OCI-LY7 (cell line): ENCODE results near the gene SPTLC2. TPM values are rescaled to one million over a fixed set of nuclear protein-coding genes. Genes with fewer than 3 reads are reported as not detected.

Experiments used
- BruUV-seq: library from RNA; stranded (reverse); fragments of 400-500 nt; replicated peaks from 2 replicates; lab custom pipeline; 2021; lab: Mats Ljungman, UMichigan
- CTCF ChIA-PET: fragments of 300-600 bp; sonication (Branson Sonifier 250); formaldehyde crosslinking; loops from one replicate; lab custom pipeline; 2022; ENCODE audit warnings: antibody characterized with exemption; ENCODE audit not compliant: unreplicated experiment; lab: Charles Lee
- POLR2A ChIA-PET: fragments of 300-600 bp; sonication (Branson Sonifier 250); formaldehyde crosslinking; loops from one replicate; lab custom pipeline; 2022; ENCODE audit warnings: antibody characterized with exemption; lab: Charles Lee
- DNase-seq: peaks from one replicate; pipeline ENCODE4 v3.0.0-alpha.2; 2015; ENCODE audit warnings: low spot score
- H2AFZ ChIP-seq: fragments of 200-600 bp; sonication (generic), shearing (Covaris generic); 2 replicates; pipeline ENCODE4 v1.6.1; 2014; ENCODE audit warnings: mild to moderate bottlenecking, antibody characterized with exemption, low read length, moderate library complexity
- H3K27ac ChIP-seq: fragments of 200-600 bp; sonication (generic); 2 replicates; pipeline ENCODE4 v1.5.1; 2014; ENCODE audit warnings: mixed run types, low read depth, mild to moderate bottlenecking, moderate library complexity, low read length, inconsistent platforms; ENCODE audit not compliant: poor library complexity, severe bottlenecking
- H3K36me3 ChIP-seq: fragments of 200-600 bp; sonication (generic); 2 replicates; pipeline ENCODE4 v1.6.1; 2014; ENCODE audit warnings: mild to moderate bottlenecking, antibody characterized with exemption, low read length, moderate library complexity, mixed read lengths; ENCODE audit not compliant: insufficient read depth
- H3K4me1 ChIP-seq: fragments of 200-600 bp; sonication (generic); 2 replicates; pipeline ENCODE4 v1.5.1; 2014; ENCODE audit warnings: mild to moderate bottlenecking, low read length; ENCODE audit not compliant: insufficient read depth, poor library complexity, severe bottlenecking
- H3K4me2 ChIP-seq: fragments of 200-600 bp; sonication (generic); 2 replicates; pipeline ENCODE4 v1.6.1; 2014; ENCODE audit warnings: mild to moderate bottlenecking, low read length
- H3K4me3 ChIP-seq: fragments of 200-600 bp; sonication (generic); 2 replicates; pipeline ENCODE4 v1.5.1; 2014; ENCODE audit warnings: mild to moderate bottlenecking, low read depth, low read length; ENCODE audit not compliant: poor library complexity, severe bottlenecking
- H3K79me2 ChIP-seq: fragments of 200-600 bp; sonication (generic); 2 replicates; pipeline ENCODE4 v1.6.1; 2016; ENCODE audit warnings: low read depth, mild to moderate bottlenecking, low read length, moderate library complexity, mixed read lengths; ENCODE audit not compliant: insufficient read depth
- H3K9me2 ChIP-seq: fragments of 200-600 bp; sonication (generic); 2 replicates; pipeline ENCODE4 v1.6.1; 2016; ENCODE audit warnings: mild to moderate bottlenecking, low read length, mixed read lengths; ENCODE audit not compliant: insufficient read depth
- H3K9me3 ChIP-seq: fragments of 200-600 bp; sonication (generic); 2 replicates; pipeline ENCODE4 v1.6.1; 2014; ENCODE audit warnings: mild to moderate bottlenecking, mixed run types, low read length, mixed read lengths
- H4K20me1 ChIP-seq: fragments of 200-600 bp; sonication (generic); 2 replicates; pipeline ENCODE4 v1.6.1; 2014; ENCODE audit warnings: mild to moderate bottlenecking, antibody characterized with exemption, low read length, moderate library complexity, mixed read lengths; ENCODE audit not compliant: insufficient read depth
- CTCF ChIP-seq: fragments of 200-600 bp; sonication (generic); conservative IDR thresholded peaks from 2 replicates; pipeline ENCODE4 v1.5.1; 2014; ENCODE audit warnings: mild to moderate bottlenecking, antibody characterized with exemption, low read length, moderate library complexity, mixed read lengths
- EZH2phosphoT487 ChIP-seq: fragments of 200-600 bp; sonication (generic); IDR thresholded peaks from 2 replicates; pipeline ENCODE4 v1.6.1; 2018; ENCODE audit warnings: low read depth, borderline replicate concordance, mild to moderate bottlenecking, mixed run types, antibody characterized with exemption, low read length, moderate library complexity, mixed read lengths
- intact Hi-C: fragments of 100-400 bp; cut with micrococcal nuclease; formaldehyde crosslinking; loops from one replicate; pipeline ENCODE4 v1.10.0; 2022; ENCODE audit not compliant: unreplicated experiment
- total RNA-seq, 2 experiments: library from RNA; depleted of rRNA in 1 of 2; stranded (reverse); fragments of >200 nt in 1 of 2; shearing (Covaris generic) in 1 of 2; gene quantifications; 2 replicates each; pipeline ENCODE4 v1.2.3, GENCODE V29; 2014 to 2022

SPTLC2 gene
- total RNA-seq, 2 experiments from 2014 or later, result 14.7 to 45.1 TPM

- TF ChIP-seq CTCF, result no peak
- no peak for TF ChIP-seq EZH2phosphoT487
- H3K4me3 ChIP-seq, result no peak overlapping the region
- H3K36me3 ChIP-seq, result no peaks in the 10 kb centered on the region
- POLR2A ChIA-PET, result interaction anchor here (0.6 to 1.5 kb wide), 4 partner anchors 17 to 407 kb away, joined by 3 to 8 read pairs (median 5); no protein-coding TSS in a partner anchor
- intact Hi-C loops, result no loop called here
- no peaks in the 10 kb centered on the region for H4K20me1 ChIP-seq
- no peak overlapping the region for H3K27ac ChIP-seq
- no peaks in the 10 kb centered on the region for H3K9me2 ChIP-seq
- H3K79me2 ChIP-seq, result no peaks in the 10 kb centered on the region
- no peaks in the 10 kb centered on the region for H3K4me1 ChIP-seq
- BruUV-seq, result no TSS peak
- H2AFZ ChIP-seq, result no peak overlapping the region
- CTCF ChIA-PET, result no interaction called here
- H3K4me2 ChIP-seq, result no peak overlapping the region
- no peak for DNase-seq
- no peaks in the 10 kb centered on the region for H3K9me3 ChIP-seq
Observed at GRCh38 chr14:77648520-77649200, 32.2 kb upstream of the SPTLC2 start.

- H3K27ac ChIP-seq, result no peak overlapping the region
- POLR2A ChIA-PET, result interaction anchor here (0.5 to 1.5 kb wide), 5 partner anchors 16 to 406 kb away, joined by 3 to 8 read pairs (median 4); no protein-coding TSS in a partner anchor
- no peaks in the 10 kb centered on the region for H3K9me2 ChIP-seq
- BruUV-seq, result no TSS peak
- no peaks in the 10 kb centered on the region for H3K9me3 ChIP-seq
- intact Hi-C loops, result no loop called here
- H3K4me3 ChIP-seq, result no peak overlapping the region
- no peak for DNase-seq
- H3K4me2 ChIP-seq, result no peak overlapping the region
- no peaks in the 10 kb centered on the region for H4K20me1 ChIP-seq
- H3K4me1 ChIP-seq, result no peaks in the 10 kb centered on the region
- no peaks in the 10 kb centered on the region for H3K79me2 ChIP-seq
- TF ChIP-seq EZH2phosphoT487, result no peak
- TF ChIP-seq CTCF, result no peak
- no peak overlapping the region for H2AFZ ChIP-seq
- no peaks in the 10 kb centered on the region for H3K36me3 ChIP-seq
- CTCF ChIA-PET, result no interaction called here
Observed at GRCh38 chr14:77647853-77648252, 31.4 kb upstream of the SPTLC2 start.

- intact Hi-C loops, result no loop called here
- Histone ChIP-seq H3K4me1 (peaks cover under 1% of the 10 kb centered on the region), H3K4me3 (no peak overlapping the region), H2AFZ (no peak overlapping the region), H3K36me3 (no peaks in the 10 kb centered on the region), H4K20me1 (no peaks in the 10 kb centered on the region), H3K4me2 (no peak overlapping the region), H3K27ac (no peak overlapping the region), H3K79me2 (no peaks in the 10 kb centered on the region), H3K9me3 (no peaks in the 10 kb centered on the region), H3K9me2 (no peaks in the 10 kb centered on the region)
- ChIA-PET POLR2A (interaction anchor here (0.8 to 1.5 kb wide), 3 partner anchors 12 to 45 kb away, joined by 3 to 6 read pairs (median 6); no protein-coding TSS in a partner anchor), CTCF (no interaction called here)
- DNase-seq, result no peak
- no peak for TF ChIP-seq CTCF
- TF ChIP-seq EZH2phosphoT487, result no peak
- no TSS peak for BruUV-seq
Observed at GRCh38 chr14:77646907-77647306, 30.5 kb upstream of the SPTLC2 start.
